GM19099 (cell line): ENCODE data around the gene SNRNP40.

Experiments used
- POLR2A ChIP-seq: IDR thresholded peaks from 3 replicates; pipeline ENCODE4 v1.6.1; 2011; ENCODE audit warnings: low read depth; ENCODE audit not compliant: insufficient read length; ENCODE audit errors: extremely low read depth

The SNRNP40 gene

GRCh38 chr1:31219489-31219888 is 77.1 kb downstream of the SNRNP40 start:
- TF ChIP-seq POLR2A = no peak

GRCh38 chr1:31218705-31219104 is 77.9 kb downstream of the SNRNP40 start:
- TF ChIP-seq POLR2A = no peak

- TF ChIP-seq POLR2A = no peak
These were observed 80.6 kb downstream of the SNRNP40 start for GRCh38 chr1:31216016-31216415.

- TF ChIP-seq POLR2A = no peak
These were observed 81.5 kb downstream of the SNRNP40 start for GRCh38 chr1:31215065-31215570.

GRCh38 chr1:31214316-31215064 is 82.1 kb downstream of the SNRNP40 start:
- no peak for TF ChIP-seq POLR2A
